K562 (cell line): ENCODE results near the gene ADCY5. TPM values are rescaled to one million over a fixed set of nuclear protein-coding genes. Genes with fewer than 3 reads are reported as not detected.

Experiments used
- ATAC-seq: fragments of 200-7000 bp; cut with Tn5 transposase; 3 replicates; pipeline ENCODE4 v1.9.1; 2020; ENCODE audit warnings: moderate library complexity
- BruUV-seq: library from RNA; stranded (reverse); fragments of 400-500 nt; replicated peaks from 2 replicates; lab custom pipeline; 2021; lab: Mats Ljungman, UMichigan
- CTCF ChIA-PET: fragments of 300-600 bp; formaldehyde crosslinking; extraction: SDS; loops from one replicate; lab custom pipeline; 2021; ENCODE audit warnings: low intra/inter-chr PET ratio; lab: Yijun Ruan, JAX
- POLR2A ChIA-PET: fragments of 300-600, 350-650 bp; sonication (Branson Sonifier 250); formaldehyde crosslinking; extraction: SDS; loops from one replicate; lab custom pipeline; 2021; ENCODE audit warnings: antibody characterized with exemption, inconsistent platforms; lab: Yijun Ruan, JAX
- DNase-seq, 4 experiments: peaks; one replicate each; pipeline versions ENCODE4 v3.0.0 to v3.0.0-alpha.2; 2011 to 2018; ENCODE audit warnings: low spot score in 3 of 4, mixed read lengths in 3 of 4; ENCODE audit errors: extremely low read depth in 1 of 4
- FAIRE-seq: peaks from 2 replicates; lab custom pipeline; 2011; peaks lifted over from hg19 to GRCh38; lab: Jason Lieb, UNC
- H2AFZ ChIP-seq: 2 replicates; pipeline ENCODE4 v1.6.0; 2011; ENCODE audit warnings: low read depth, low read length, control low read depth, inconsistent platforms
- H3K27ac ChIP-seq: fragments of 200-600 bp; 3 replicates; pipeline ENCODE4 v1.8.0; 2011; ENCODE audit warnings: low read depth, mild to moderate bottlenecking, control low read depth, inconsistent platforms, low read length, moderate library complexity, mixed read lengths; ENCODE audit errors: extremely low read depth
- H3K27me3 ChIP-seq, 2 experiments: fragments of 300-600 bp in 1 of 2; 2 replicates in 1 of 2; 3 replicates in 1 of 2; pipeline versions ENCODE4 v1.6.0 to v1.8.0; 2011; ENCODE audit warnings: inconsistent platforms in 2 of 2, low read length in 2 of 2, mild to moderate bottlenecking in 1 of 2, mixed read lengths in 1 of 2, moderate library complexity in 1 of 2; ENCODE audit not compliant: control insufficient read depth in 2 of 2, insufficient read depth in 2 of 2
- H3K36me3 ChIP-seq: fragments of 300-600 bp; 3 replicates; pipeline ENCODE4 v1.8.0; 2011; ENCODE audit warnings: mild to moderate bottlenecking, low read length, inconsistent platforms; ENCODE audit not compliant: control insufficient read depth, insufficient read depth
- H3K4me1 ChIP-seq, 2 experiments: fragments of 200-600 bp in 1 of 2; replicated peaks in 1 of 2; 2 replicates in 1 of 2; 3 replicates in 1 of 2; pipeline versions ENCODE4 v1.5.1 to v1.8.0; 2011; ENCODE audit warnings: inconsistent platforms in 2 of 2, low read length in 2 of 2, mild to moderate bottlenecking in 1 of 2, mixed read lengths in 1 of 2, moderate library complexity in 1 of 2; ENCODE audit not compliant: control insufficient read depth in 2 of 2, insufficient read depth in 2 of 2
- H3K4me2 ChIP-seq: 2 replicates; pipeline ENCODE4 v1.6.1; 2011; ENCODE audit warnings: low read length, control low read depth, inconsistent platforms, mixed read lengths; ENCODE audit not compliant: insufficient read depth
- H3K4me3 ChIP-seq: fragments of 200-600 bp; sonication (generic), shearing (Covaris generic); 2 replicates; pipeline ENCODE4 v1.5.1; 2016; ENCODE audit warnings: control low read depth, inconsistent platforms
- H3K79me2 ChIP-seq: fragments of 200-600 bp; 3 replicates; pipeline ENCODE4 v1.8.0; 2011; ENCODE audit warnings: low read length, inconsistent platforms; ENCODE audit not compliant: control insufficient read depth, insufficient read depth
- H3K9ac ChIP-seq, 2 experiments: 2 replicates each; pipeline versions ENCODE4 v1.6.0 to v1.6.1; 2011; ENCODE audit warnings: low read depth in 2 of 2, low read length in 2 of 2, control low read depth in 1 of 2, inconsistent platforms in 1 of 2, mild to moderate bottlenecking in 1 of 2, mixed read lengths in 1 of 2; ENCODE audit not compliant: insufficient read depth in 1 of 2
- H3K9me1 ChIP-seq: one replicate; pipeline ENCODE4 v1.6.0; 2011; ENCODE audit warnings: inconsistent platforms, mild to moderate bottlenecking, low read length, moderate library complexity; ENCODE audit not compliant: control insufficient read depth, insufficient read depth
- H3K9me3 ChIP-seq: replicated peaks from 2 replicates; pipeline ENCODE4 v1.5.1; 2011; ENCODE audit warnings: low read depth, low read length, inconsistent platforms; ENCODE audit not compliant: control insufficient read depth, insufficient read depth
- H4K20me1 ChIP-seq: replicated peaks from 2 replicates; pipeline ENCODE4 v1.6.1; 2011; ENCODE audit warnings: low read length, inconsistent platforms, mixed read lengths; ENCODE audit not compliant: control insufficient read depth, insufficient read depth
- GTF2E2 ChIP-seq: fragments of 200-800 bp; sonication (Bioruptor generic); IDR thresholded peaks from 2 replicates; pipeline ENCODE4 v1.6.1; 2016; ENCODE audit warnings: missing genetic modification characterization, missing compliant biosample characterization
- WGBS: fragments of 100-300 bp; shearing (Covaris generic); methylation state at CpG from one replicate; pipeline ENCODE4 v1.1.6; 2016; ENCODE audit warnings: low coverage, mixed read lengths; ENCODE audit not compliant: insufficient coverage; ENCODE audit errors: missing lambda C conversion rate; 5-methylcytosine and 5-hydroxymethylcytosine counted together
- in situ Hi-C: fragments of 300-500 bp; cut with MboI; formaldehyde crosslinking; loops from 4 replicates; pipeline ENCODE4 v1.15.0; 2018; ENCODE audit warnings: inconsistent platforms, mixed read lengths
- intact Hi-C: fragments of 100-400 bp; cut with micrococcal nuclease; formaldehyde crosslinking; loops from 2 replicates; pipeline ENCODE4 v1.14.2; 2022
- polyA plus RNA-seq, 8 experiments: library from polyadenylated mRNA; depleted of rRNA in 4 of 8; stranded (reverse) in 5 of 8; unstranded in 3 of 8; fragments of >200 nt; fragmentation: Nextera tagmentation in 2 of 8; fragmentation: Illumina TruSeq in 1 of 8; extraction: Ambion mirVana in 2 of 8; extraction: Trizol in 1 of 8; gene quantifications; 2 replicates each; pipeline versions ENCODE4 v1.2.1 to v1.2.3, GENCODE V29; 2011 to 2014; ENCODE audit warnings: inconsistent platforms in 1 of 8, missing spikeins in 1 of 8
- total RNA-seq, 7 experiments: library from RNA; depleted of rRNA in 6 of 7; stranded (reverse); fragments of >200 nt in 6 of 7; fragmentation: Illumina TruSeq in 2 of 7; extraction: Trizol in 2 of 7; gene quantifications; 2 replicates each; pipeline versions ENCODE4 v1.2.1 to v1.2.3, GENCODE V29; 2011 to 2021; ENCODE audit warnings: low replicate concordance in 1 of 7
- TF ChIP-seq, protein P1 (sequence below): sonication (generic); formaldehyde crosslinking; IDR thresholded peaks from 2 replicates; pipeline ENCODE4 v1.8.1; 2023; ENCODE audit warnings: missing genetic modification reagents, mild to moderate bottlenecking, borderline replicate concordance
- TF ChIP-seq, protein P2 (sequence below): sonication (generic); formaldehyde crosslinking; IDR thresholded peaks from 2 replicates; pipeline ENCODE4 v1.8.0; 2022; ENCODE audit warnings: missing genetic modification reagents, mild to moderate bottlenecking, borderline replicate concordance

ADCY5 gene
- total and polyA plus RNA-seq, 9 of the 15 experiments (the other 6 are each of a cell fraction or from before 2014, with no cell fraction given), result under 0.01 TPM; not detected in 8

DNA sequence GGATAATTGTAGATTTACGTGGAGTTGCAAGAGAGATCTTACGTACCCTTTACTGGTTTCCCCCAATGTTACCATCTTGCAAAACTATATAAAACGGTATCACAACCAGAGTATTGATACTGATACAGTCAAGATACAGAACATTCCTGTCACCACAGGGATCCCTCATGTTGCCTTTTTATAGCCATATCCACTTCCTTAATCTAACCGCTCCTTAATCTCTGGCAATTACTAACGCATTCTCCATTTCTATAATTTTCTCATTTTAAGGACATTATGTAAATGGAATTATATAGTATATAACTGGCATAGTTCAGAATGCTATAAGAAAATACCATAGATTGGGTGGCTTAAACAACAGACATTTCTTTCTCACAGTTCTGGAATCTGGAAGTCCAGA is 186.0 kb downstream of the ADCY5 start:
- H3K4me1 ChIP-seq, result no peaks in the 10 kb centered on the region; a peak in 1 of 5 replicates
- no peak overlapping the region for H3K9ac ChIP-seq
- no peak for TF ChIP-seq GTF2E2 (tag)
- TF ChIP-seq, protein P1, sequence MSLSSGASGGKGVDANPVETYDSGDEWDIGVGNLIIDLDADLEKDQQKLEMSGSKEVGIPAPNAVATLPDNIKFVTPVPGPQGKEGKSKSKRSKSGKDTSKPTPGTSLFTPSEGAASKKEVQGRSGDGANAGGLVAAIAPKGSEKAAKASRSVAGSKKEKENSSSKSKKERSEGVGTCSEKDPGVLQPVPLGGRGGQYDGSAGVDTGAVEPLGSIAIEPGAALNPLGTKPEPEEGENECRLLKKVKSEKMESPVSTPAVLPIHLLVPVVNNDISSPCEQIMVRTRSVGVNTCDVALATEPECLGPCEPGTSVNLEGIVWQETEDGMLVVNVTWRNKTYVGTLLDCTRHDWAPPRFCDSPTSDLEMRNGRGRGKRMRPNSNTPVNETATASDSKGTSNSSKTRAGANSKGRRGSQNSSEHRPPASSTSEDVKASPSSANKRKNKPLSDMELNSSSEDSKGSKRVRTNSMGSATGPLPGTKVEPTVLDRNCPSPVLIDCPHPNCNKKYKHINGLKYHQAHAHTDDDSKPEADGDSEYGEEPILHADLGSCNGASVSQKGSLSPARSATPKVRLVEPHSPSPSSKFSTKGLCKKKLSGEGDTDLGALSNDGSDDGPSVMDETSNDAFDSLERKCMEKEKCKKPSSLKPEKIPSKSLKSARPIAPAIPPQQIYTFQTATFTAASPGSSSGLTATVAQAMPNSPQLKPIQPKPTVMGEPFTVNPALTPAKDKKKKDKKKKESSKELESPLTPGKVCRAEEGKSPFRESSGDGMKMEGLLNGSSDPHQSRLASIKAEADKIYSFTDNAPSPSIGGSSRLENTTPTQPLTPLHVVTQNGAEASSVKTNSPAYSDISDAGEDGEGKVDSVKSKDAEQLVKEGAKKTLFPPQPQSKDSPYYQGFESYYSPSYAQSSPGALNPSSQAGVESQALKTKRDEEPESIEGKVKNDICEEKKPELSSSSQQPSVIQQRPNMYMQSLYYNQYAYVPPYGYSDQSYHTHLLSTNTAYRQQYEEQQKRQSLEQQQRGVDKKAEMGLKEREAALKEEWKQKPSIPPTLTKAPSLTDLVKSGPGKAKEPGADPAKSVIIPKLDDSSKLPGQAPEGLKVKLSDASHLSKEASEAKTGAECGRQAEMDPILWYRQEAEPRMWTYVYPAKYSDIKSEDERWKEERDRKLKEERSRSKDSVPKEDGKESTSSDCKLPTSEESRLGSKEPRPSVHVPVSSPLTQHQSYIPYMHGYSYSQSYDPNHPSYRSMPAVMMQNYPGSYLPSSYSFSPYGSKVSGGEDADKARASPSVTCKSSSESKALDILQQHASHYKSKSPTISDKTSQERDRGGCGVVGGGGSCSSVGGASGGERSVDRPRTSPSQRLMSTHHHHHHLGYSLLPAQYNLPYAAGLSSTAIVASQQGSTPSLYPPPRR (CRISPR knock-in tag), result no peak
- TF ChIP-seq, protein P2, sequence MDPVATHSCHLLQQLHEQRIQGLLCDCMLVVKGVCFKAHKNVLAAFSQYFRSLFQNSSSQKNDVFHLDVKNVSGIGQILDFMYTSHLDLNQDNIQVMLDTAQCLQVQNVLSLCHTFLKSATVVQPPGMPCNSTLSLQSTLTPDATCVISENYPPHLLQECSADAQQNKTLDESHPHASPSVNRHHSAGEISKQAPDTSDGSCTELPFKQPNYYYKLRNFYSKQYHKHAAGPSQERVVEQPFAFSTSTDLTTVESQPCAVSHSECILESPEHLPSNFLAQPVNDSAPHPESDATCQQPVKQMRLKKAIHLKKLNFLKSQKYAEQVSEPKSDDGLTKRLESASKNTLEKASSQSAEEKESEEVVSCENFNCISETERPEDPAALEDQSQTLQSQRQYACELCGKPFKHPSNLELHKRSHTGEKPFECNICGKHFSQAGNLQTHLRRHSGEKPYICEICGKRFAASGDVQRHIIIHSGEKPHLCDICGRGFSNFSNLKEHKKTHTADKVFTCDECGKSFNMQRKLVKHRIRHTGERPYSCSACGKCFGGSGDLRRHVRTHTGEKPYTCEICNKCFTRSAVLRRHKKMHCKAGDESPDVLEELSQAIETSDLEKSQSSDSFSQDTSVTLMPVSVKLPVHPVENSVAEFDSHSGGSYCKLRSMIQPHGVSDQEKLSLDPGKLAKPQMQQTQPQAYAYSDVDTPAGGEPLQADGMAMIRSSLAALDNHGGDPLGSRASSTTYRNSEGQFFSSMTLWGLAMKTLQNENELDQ (CRISPR knock-in tag), result no peak
- WGBS, result 88% methylated on average over 5 of the region's 5 CpGs
- in situ Hi-C loops (no loop called here), intact Hi-C loops (loop anchor here (10.0 kb wide), 1 partner anchor 228 kb away; no protein-coding TSS in a partner anchor)
- H3K9me3 ChIP-seq, result no peaks in the 10 kb centered on the region
- H3K27ac ChIP-seq, result no peak overlapping the region
- ChIA-PET POLR2A (no interaction called here), CTCF (no interaction called here)
- H2AFZ ChIP-seq, result no peak overlapping the region
- H3K4me3 ChIP-seq, result no peak overlapping the region
- DNase-seq (no peak), FAIRE-seq (no peak), ATAC-seq (no peak)
- H3K9me1 ChIP-seq, result no peaks in the 10 kb centered on the region
- H3K36me3 ChIP-seq, result 0 out of 3 replicates have a peak, but pooled peaks cover 3% of the 10 kb centered on the region
- no peaks in the 10 kb centered on the region for H3K27me3 ChIP-seq
- no peaks in the 10 kb centered on the region for H3K79me2 ChIP-seq
- H4K20me1 ChIP-seq, result no peaks in the 10 kb centered on the region
- H3K4me2 ChIP-seq, result no peak overlapping the region
- no TSS peak for BruUV-seq
